ENCODE measurements around the gene ERAS. TPM values are rescaled to one million over a fixed set of nuclear protein-coding genes. Genes with fewer than 3 reads are reported as not detected.

Gene ERAS
- total RNA-seq, 1 experiment from 2014 or later = not detected

DNA sequence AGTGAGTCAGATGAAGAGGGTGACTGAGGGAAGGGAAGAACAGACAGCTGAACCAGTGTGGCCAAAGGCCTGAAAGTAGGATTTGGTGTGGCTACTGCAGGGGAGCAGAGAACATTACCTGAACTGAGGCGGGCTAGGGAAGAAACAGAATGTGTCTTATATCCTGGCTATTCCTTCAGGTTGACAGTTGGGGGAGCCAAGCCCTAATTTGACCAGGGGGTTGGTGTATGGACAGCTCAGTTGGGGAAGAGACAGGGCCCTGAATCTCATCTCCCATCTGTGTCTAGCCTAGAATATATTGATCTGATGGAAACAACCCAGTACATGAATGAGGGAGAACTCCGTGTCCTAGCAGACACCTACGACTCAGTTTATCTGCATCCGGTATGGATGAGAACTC, 20.2 kb upstream of the ERAS start:
- intact Hi-C loops (cut with micrococcal nuclease) = loop anchor here (10.0 kb wide), 1 partner anchor 89 kb away; the partner anchor contains the start of genes PQBP1 and TIMM17B
- no TSS peak for BruUV-seq (replicated peaks)
- H3K9me2 ChIP-seq (ENCODE audit: insufficient read depth) = no peaks in the 10 kb centered on the region
- TF ChIP-seq EZH2phosphoT487 (IDR thresholded peaks at IDR 0.05; ENCODE audit: borderline replicate concordance) (no peak), EZH2 (IDR thresholded peaks at IDR 0.05) (no peak), CEBPB (IDR thresholded peaks at IDR 0.05; ENCODE audit: low read depth) (no peak), TCF7L2 (IDR thresholded peaks at IDR 0.05; ENCODE audit: borderline replicate concordance, extremely low read depth, insufficient read depth, insufficient read length) (no peak), FOSL1 (IDR thresholded peaks at IDR 0.05; ENCODE audit: low read depth) (no peak), CBX3 (IDR thresholded peaks at IDR 0.05; ENCODE audit: low read depth) (no peak), ZNF274 (IDR thresholded peaks at IDR 0.05; ENCODE audit: low read depth, low read length) (no peak), POLR2AphosphoS5 (IDR thresholded peaks at IDR 0.05; ENCODE audit: low read depth, low read length) (no peak)
- TF ChIP-seq, protein P1, sequence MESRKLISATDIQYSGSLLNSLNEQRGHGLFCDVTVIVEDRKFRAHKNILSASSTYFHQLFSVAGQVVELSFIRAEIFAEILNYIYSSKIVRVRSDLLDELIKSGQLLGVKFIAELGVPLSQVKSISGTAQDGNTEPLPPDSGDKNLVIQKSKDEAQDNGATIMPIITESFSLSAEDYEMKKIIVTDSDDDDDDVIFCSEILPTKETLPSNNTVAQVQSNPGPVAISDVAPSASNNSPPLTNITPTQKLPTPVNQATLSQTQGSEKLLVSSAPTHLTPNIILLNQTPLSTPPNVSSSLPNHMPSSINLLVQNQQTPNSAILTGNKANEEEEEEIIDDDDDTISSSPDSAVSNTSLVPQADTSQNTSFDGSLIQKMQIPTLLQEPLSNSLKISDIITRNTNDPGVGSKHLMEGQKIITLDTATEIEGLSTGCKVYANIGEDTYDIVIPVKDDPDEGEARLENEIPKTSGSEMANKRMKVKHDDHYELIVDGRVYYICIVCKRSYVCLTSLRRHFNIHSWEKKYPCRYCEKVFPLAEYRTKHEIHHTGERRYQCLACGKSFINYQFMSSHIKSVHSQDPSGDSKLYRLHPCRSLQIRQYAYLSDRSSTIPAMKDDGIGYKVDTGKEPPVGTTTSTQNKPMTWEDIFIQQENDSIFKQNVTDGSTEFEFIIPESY (IDR thresholded peaks at IDR 0.05; ENCODE audit: extremely low read depth, insufficient replicate concordance, low read length) = no peak
- TF ChIP-seq, protein P2, sequence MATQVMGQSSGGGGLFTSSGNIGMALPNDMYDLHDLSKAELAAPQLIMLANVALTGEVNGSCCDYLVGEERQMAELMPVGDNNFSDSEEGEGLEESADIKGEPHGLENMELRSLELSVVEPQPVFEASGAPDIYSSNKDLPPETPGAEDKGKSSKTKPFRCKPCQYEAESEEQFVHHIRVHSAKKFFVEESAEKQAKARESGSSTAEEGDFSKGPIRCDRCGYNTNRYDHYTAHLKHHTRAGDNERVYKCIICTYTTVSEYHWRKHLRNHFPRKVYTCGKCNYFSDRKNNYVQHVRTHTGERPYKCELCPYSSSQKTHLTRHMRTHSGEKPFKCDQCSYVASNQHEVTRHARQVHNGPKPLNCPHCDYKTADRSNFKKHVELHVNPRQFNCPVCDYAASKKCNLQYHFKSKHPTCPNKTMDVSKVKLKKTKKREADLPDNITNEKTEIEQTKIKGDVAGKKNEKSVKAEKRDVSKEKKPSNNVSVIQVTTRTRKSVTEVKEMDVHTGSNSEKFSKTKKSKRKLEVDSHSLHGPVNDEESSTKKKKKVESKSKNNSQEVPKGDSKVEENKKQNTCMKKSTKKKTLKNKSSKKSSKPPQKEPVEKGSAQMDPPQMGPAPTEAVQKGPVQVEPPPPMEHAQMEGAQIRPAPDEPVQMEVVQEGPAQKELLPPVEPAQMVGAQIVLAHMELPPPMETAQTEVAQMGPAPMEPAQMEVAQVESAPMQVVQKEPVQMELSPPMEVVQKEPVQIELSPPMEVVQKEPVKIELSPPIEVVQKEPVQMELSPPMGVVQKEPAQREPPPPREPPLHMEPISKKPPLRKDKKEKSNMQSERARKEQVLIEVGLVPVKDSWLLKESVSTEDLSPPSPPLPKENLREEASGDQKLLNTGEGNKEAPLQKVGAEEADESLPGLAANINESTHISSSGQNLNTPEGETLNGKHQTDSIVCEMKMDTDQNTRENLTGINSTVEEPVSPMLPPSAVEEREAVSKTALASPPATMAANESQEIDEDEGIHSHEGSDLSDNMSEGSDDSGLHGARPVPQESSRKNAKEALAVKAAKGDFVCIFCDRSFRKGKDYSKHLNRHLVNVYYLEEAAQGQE (IDR thresholded peaks at IDR 0.05; ENCODE audit: low read depth) = no peak
- TF ChIP-seq, protein P3, sequence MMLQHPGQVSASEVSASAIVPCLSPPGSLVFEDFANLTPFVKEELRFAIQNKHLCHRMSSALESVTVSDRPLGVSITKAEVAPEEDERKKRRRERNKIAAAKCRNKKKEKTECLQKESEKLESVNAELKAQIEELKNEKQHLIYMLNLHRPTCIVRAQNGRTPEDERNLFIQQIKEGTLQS (IDR thresholded peaks at IDR 0.05) = no peak
- ATAC-seq (no peak), DNase-seq (ENCODE audit: low read depth, low spot score) (no peak)
- no peaks in the 10 kb centered on the region for H3K27me3 ChIP-seq (ENCODE audit: insufficient read depth, low read length)
- ChIA-PET POLR2A (no interaction called here), RAD21 (ENCODE audit: low non-redundant PET in 1 of 2, low total read pairs in 2 of 2, uncharacterized antibody in 2 of 2, unreplicated experiment in 2 of 2) (no interaction called here), CTCF (no interaction called here)
- no peak overlapping the region for H3K4me2 ChIP-seq (ENCODE audit: low read length)
- peaks cover 2% of the 10 kb centered on the region; the same call in 1 of the 2 replicates for H3K79me2 ChIP-seq (ENCODE audit: insufficient read depth, low read length)
- H3K4me1 ChIP-seq (ENCODE audit: control insufficient read depth in 1 of 2, insufficient read depth in 2 of 2, low read length in 2 of 2) = peaks cover 6% of the 10 kb centered on the region in 2 experiments; a peak in 2 of 4 replicates
- H3K4me3 ChIP-seq (replicated peaks in 1 of 2; ENCODE audit: low read depth in 1 of 2, low read length in 2 of 2) = no peak overlapping the region
- H3K36me3 ChIP-seq (ENCODE audit: control insufficient read depth in 1 of 2, insufficient read depth in 2 of 2, low read length in 2 of 2) = no peaks in the 10 kb centered on the region; a peak in 2 of 4 replicates
- no peaks in the 10 kb centered on the region for H4K20me1 ChIP-seq (ENCODE audit: insufficient read depth)
- no peak overlapping the region for H2AFZ ChIP-seq (ENCODE audit: low read depth, low read length, poor library complexity, severe bottlenecking)
- no peak overlapping the region for H3K27ac ChIP-seq (ENCODE audit: low read depth, low read length)
- no peaks in the 10 kb centered on the region for H3K9me3 ChIP-seq (ENCODE audit: control insufficient read depth in 1 of 2, insufficient read depth in 1 of 2, low read depth in 1 of 2, low read length in 2 of 2)
- H3K9ac ChIP-seq (ENCODE audit: low read length) = no peak overlapping the region

Measured in HCT116 (cell line).